Measurements from ENCODE around the gene NTSR1.

The NTSR1 gene

DNA sequence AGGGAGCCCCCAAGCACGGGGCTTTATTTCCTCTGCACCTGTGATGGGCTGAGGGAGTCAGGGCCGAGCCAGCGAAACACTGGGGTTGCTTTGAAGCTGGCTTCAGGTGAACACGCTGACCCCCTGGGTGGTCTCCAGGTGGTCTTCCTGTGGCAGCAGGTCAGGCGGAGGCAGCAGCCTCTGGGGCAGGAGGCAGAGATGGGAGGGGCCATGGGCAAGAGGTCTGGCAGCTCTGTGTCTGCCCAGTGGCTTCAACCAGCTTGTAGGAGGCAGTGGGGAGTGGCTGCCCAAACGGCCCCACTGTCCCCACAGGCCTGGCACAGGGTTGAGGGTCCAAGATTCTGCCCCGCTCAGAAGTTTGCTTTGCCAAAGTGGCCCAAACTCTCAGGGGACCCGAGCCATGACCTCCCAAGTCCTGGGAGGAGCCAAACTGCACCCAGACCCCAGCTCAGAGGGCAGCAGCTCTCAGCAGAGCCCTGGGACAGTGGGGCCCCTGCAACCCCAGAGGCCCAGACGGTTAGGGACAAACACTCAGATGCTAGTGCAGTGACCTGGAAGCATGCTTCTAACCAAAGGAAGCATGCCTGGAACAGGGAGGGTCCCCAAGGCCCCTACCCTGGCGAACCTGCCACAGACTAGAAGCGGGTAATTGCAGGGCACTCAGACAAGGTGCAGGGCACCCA is 15.3 kb downstream of the NTSR1 start:
- in situ Hi-C loops (cut with HindIII; ENCODE audit: low sequenced_read_pairs) = no loop called here

- in situ Hi-C loops (cut with HindIII; ENCODE audit: low sequenced_read_pairs) = no loop called here
These were observed 16.3 kb downstream of the NTSR1 start for GRCh38 chr20:62724692-62725595.

DNA sequence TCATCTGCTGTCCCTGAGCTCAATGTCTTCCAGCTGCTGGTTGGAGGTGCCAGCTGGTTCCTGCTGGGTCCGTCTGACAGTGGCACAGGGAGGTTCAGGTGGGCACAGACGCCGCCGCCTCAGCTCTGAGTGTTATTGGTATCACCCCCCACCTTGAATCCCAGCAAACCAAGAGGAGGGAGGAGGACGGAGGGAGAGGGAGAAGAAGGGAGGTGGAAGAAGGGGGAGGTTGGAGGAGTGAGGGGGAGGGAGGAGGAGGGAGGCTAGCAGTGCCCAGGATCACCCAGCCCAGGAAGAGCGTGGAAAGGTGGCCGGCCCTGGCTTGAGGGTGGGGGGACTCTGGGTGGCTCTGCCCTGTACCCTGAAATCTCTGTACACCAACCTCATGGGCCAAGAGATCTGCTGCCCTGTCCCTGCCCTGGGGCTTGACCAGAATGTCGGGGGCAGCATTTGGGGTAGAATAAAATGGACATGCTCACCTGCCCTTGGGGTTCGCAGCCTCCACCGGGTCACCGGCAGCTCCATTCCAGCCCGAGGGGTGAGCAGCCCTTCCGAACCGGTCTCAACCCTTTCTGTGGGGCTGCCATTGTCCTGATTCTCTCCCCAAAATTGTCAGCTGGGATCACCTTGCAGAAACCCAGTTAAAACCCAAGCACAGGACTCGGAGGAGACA is 17.1 kb downstream of the NTSR1 start:
- in situ Hi-C loops (cut with HindIII; ENCODE audit: low sequenced_read_pairs) = no loop called here

DNA sequence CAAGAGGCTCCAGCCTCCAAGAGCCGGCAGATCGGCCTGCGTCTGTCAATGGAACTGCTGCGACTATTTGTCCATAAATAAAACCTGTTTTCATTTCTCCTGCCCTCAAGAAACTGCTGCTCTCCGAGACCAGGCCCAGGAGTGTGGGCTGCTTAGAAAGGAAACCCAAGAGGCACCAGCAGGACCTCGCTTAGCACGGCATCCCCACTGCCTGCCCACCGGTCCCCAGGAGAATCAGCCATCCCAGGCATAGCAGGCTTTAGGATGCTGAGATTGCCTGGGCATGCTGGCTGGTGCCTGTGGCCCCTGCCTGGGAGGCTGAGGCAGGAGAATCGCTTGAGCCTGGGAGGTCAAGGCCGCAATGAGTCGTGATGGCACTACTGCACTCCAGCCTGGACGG is 17.6 kb downstream of the NTSR1 start:
- in situ Hi-C loops (cut with HindIII; ENCODE audit: low sequenced_read_pairs) = no loop called here

DNA sequence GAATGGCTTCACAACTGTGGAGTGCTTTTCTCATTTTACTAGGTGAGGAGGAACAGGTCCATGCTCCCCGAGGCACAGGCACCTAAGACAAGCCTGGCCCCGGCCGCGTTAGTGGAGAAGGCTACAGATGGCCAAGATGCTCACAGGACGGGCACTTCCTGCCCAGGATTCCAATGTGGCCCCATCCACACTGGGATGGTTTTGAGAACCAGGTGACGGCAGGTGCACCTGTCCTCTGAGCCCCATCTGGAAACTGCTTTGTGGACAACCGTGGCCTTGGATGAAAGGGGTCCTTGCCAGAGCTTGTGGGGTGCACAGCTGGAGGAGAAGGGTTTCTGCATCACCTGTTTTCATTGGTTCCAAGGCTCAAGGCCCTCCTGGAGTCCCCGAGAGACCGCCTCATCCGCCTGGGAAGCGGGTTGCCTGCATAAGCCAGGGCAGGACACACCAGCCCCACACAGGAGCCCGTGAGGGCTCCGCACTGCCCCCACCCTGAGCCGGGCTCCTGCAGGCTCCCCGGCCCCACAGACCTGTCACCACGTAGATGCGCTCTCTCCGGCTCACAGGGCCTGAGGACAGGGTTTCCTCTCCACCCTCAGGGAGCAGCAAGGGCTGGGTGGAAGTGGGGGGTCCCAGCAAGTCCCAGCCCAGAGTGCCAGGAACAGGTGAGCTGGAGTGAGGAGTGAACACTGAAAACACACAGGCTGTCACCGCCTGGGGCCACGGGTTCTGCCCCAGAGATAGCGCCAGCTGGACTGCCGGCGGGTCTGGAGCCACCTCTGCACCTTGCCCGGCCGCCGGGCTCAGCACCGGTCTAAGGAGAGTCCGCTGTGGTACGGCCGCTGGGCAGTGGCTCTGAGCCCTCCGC is 18.3 kb downstream of the NTSR1 start:
- in situ Hi-C loops (cut with HindIII; ENCODE audit: low sequenced_read_pairs) = no loop called here

- in situ Hi-C loops (cut with HindIII; ENCODE audit: low sequenced_read_pairs) = no loop called here
These were observed 19.0 kb downstream of the NTSR1 start for GRCh38 chr20:62727584-62728027.

DNA sequence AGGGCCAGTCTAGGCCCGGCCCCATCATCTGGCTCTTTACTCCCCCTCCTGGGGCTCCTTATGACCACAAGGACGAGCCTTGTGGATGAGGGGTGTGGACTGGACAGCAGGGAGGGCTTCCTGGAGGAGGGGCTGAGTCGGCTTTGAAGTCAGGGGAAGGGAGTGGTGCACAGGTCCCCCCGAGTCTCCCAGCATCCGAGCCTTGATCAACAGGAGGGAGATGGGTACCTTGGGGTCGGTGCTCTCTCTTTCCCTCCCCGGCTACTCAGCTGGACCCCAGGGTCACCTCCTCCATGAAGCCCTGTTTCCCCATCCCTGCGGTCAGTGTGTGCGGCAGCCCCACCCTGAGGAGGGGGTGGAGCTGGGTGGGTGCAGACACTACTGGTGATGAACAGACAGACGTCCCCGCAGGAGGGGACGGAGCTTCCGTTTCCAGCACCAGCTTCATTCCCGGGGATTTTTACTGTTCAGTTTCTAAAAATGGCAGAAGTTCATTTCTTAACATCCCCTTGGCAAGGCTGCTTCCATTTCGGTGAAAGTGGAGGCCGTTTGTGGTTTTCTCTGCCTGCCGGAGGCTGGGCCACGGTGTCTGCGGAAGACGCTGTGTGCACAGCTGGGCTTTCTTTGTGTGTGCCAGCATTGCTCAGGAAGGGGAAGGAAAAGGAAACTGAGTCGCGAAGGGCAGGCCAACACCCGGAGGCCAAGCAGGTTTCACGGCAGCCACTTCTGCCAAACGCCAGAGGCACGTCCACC is 19.6 kb downstream of the NTSR1 start:
- in situ Hi-C loops (cut with HindIII; ENCODE audit: low sequenced_read_pairs) = no loop called here

DNA sequence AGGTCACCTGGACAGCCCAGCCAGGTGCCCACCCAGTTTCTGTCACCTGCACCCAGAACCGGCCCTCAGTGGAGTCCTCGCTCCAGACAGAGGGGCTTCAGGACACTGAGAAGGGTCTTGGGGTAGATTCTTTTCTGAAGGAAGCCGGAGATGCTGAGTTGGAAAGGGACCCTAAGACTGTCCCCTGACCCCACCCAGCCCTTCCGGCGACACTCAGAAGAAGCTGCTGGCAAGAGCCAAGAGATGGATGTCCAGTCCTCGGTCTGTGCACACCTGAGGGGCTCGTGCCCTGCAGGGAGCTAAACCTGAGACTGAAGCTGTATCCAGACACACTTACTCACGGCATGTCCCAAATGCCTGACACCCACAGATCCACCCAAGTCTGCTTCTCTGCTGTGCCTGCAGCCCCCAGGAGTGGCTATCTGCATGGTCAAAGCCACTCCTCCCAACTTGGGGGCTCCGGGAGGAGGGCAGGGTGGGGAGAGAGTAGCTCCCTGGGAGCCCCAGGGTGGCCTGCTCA is 20.2 kb downstream of the NTSR1 start:
- in situ Hi-C loops (cut with HindIII; ENCODE audit: low sequenced_read_pairs) = no loop called here

- in situ Hi-C loops (cut with HindIII; ENCODE audit: low sequenced_read_pairs) = no loop called here
These were observed 21.8 kb downstream of the NTSR1 start for GRCh38 chr20:62730481-62730880.

DNA sequence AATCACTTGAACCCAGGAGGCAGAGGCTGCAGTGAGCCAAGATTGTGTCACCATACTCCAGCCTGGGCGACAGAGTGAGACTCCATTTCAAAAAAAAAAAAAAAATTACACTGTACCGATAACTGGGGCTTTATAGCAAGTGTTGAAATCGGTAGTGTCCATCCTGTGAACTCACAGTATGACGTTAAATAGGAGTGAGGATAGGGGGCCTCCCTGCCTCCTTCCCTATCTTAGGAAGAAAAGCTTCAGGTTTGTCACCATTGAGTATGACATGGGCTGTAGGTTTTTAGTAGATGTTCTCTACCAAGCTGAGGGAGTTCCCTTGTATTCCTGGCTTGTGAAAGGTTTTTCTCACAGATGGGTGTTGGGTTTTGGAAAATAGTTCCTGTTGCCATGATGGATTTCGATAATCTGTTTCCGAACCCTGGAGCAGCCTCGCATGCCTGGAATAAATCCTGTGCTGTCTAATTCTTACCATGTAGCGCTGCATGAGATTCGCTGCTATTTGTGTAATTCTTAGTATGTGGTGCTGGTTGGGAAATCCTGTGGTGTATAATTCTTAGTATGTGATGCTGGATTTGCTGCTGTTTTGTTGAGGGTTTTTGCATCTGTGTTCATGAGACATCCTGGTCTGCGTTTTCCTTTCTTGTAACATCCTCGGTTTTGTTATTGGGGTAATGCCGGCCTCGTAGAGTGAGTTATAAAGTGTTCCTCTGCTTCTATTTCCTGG is 23.6 kb downstream of the NTSR1 start:
- in situ Hi-C loops (cut with HindIII; ENCODE audit: low sequenced_read_pairs) = no loop called here

DNA sequence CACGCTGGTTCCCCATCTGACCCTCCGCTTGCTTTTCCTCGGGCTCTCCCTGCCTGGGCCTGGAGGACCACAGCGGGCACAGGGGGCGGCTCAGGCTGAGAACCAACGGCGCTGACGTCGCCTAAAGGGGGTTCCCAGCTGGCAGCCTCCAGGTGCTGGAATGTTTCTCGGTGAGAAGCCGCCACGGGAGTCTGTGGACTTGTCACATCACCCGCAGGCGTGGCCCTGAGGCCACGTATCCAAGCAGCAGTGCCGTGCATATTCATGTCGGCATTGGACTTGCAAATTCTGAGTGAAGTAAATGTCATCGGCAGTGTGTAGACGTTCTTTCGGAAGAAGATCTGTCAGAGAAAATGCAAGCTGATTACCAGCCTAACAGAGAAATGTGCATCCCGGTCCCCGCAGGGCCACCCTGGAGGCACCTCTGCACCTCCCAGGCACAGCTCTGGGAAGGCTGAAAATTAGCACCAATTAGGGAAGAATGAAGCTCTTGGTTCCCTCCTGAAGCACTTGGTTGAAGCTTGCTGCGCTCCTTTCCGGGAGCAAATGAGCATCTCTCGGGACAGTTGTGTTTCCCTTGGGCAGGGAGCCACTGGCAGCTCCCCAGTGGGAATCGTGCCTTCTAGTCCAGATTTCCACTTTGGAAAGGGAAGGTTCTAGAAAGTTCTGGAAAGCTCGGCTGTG is 24.3 kb downstream of the NTSR1 start:
- in situ Hi-C loops (cut with HindIII; ENCODE audit: low sequenced_read_pairs) = no loop called here

- in situ Hi-C loops (cut with HindIII; ENCODE audit: low sequenced_read_pairs) = no loop called here
These were observed 24.8 kb downstream of the NTSR1 start for GRCh38 chr20:62733526-62733842.

GRCh38 chr20:62733891-62734290 is 25.3 kb downstream of the NTSR1 start:
- in situ Hi-C loops (cut with HindIII; ENCODE audit: low sequenced_read_pairs) = no loop called here

DNA sequence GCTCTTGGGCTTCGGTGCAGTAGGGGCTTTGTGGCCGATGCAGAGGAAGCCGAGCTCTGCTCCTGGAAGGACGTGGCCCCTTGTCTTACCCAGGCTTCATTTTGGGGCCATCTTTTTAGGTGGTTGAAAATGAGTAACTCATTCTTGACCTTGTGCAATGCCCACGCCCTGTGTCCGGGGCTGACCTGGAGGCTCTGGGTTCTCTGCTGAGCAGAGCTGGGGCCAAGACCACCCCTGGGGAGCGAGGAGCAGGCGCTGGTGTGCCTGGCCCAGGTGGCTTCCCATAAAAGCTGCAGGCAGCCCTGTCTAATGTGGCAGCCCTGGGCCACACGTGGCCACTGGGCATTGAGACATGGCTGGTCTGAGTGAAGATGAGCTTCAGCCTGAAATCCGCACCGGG is 25.7 kb downstream of the NTSR1 start:
- in situ Hi-C loops (cut with HindIII; ENCODE audit: low sequenced_read_pairs) = no loop called here

- in situ Hi-C loops (cut with HindIII; ENCODE audit: low sequenced_read_pairs) = loop anchor here (5.0 kb wide), 1 partner anchor 68 kb away; no protein-coding TSS in a partner anchor
These were observed 26.2 kb downstream of the NTSR1 start for GRCh38 chr20:62734881-62735280.

- in situ Hi-C loops (cut with HindIII; ENCODE audit: low sequenced_read_pairs) = loop anchor here (5.0 kb wide), 1 partner anchor 68 kb away; no protein-coding TSS in a partner anchor
These were observed 26.7 kb downstream of the NTSR1 start for GRCh38 chr20:62735331-62735821.

GRCh38 chr20:62736026-62736406 is 27.4 kb downstream of the NTSR1 start:
- in situ Hi-C loops (cut with HindIII; ENCODE audit: low sequenced_read_pairs) = loop anchor here (5.0 kb wide), 1 partner anchor 69 kb away; no protein-coding TSS in a partner anchor

DNA sequence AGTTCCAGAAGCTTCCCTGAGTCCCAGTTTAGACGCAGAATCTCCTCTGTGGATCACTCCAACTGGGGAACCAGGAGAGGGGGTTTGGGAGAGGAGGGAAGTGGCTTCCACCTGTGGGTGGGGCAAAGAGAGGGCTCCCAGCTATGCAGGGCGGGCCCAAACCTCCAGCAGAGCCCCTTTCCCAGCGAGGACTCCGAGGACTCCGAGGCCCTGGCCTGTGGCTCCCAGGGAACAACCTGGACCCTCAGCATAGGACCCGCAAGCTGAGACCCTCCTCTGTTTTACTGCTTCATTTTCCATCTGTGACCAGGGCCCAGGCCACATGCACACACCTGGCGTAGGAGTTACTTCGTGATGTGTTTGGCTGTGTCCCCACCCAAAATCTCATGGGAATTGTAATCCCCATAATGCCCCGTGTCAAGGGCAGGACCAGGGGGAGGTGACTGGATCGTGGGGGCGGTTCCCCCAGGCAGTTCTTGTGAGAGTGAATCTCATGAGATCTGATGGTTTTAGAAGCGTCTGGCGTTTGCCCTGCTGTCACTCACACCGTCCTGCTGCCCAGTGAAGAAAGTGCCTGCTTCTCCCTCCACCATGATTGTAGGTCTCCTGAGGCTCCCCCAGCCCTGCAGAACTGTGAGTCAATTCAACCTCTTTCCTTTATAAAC is 27.9 kb downstream of the NTSR1 start:
- in situ Hi-C loops (cut with HindIII; ENCODE audit: low sequenced_read_pairs) = loop anchor here (5.0 kb wide), 1 partner anchor 69 kb away; no protein-coding TSS in a partner anchor
